Liver (tissue), 9 donors: ENCODE data around the gene KIAA0930. TPM values are rescaled to one million over a fixed set of nuclear protein-coding genes. Genes with fewer than 3 reads are reported as not detected.
"Not testable (repeated sequence)": the region's sequence is repeated elsewhere in the genome, so short reads cannot be mapped to it uniquely, and the experiment has no call there.

ENCODE experiments used
- DNase-seq: peaks from one replicate; pipeline ENCODE4 v3.0.0-alpha.2; 2017; ENCODE audit warnings: low spot score
- H3K27ac ChIP-seq, 2 donors: one replicate each; pipeline ENCODE4 v1.7.0; 2013; ENCODE audit warnings: inconsistent platforms in 2 of 2, low read length in 2 of 2, control low read depth in 1 of 2, low read depth in 1 of 2, mild to moderate bottlenecking in 1 of 2
- H3K27me3 ChIP-seq, 4 donors: one replicate each; pipeline versions ENCODE4 v1.6.1 to v1.7.0; 2013; ENCODE audit warnings: low read length in 3 of 4, inconsistent platforms in 1 of 4, mild to moderate bottlenecking in 1 of 4, moderate library complexity in 1 of 4; ENCODE audit not compliant: control insufficient read depth in 4 of 4, insufficient read depth in 4 of 4
- H3K36me3 ChIP-seq, 4 donors: one replicate each; pipeline versions ENCODE4 v1.6.1 to v1.7.0; 2013; ENCODE audit warnings: low read length in 3 of 4, mild to moderate bottlenecking in 3 of 4, low read depth in 1 of 4, moderate library complexity in 1 of 4; ENCODE audit not compliant: control insufficient read depth in 4 of 4, insufficient read depth in 3 of 4
- H3K4me1 ChIP-seq, 4 donors: one replicate each; pipeline versions ENCODE4 v1.6.1 to v1.7.0; 2013; ENCODE audit warnings: low read length in 3 of 4, mild to moderate bottlenecking in 3 of 4, moderate library complexity in 1 of 4; ENCODE audit not compliant: control insufficient read depth in 4 of 4, insufficient read depth in 4 of 4
- H3K4me3 ChIP-seq, 3 donors: one replicate each; pipeline versions ENCODE4 v1.6.1 to v1.7.0; 2013; ENCODE audit warnings: low read length in 3 of 3, control low read depth in 1 of 3, low read depth in 1 of 3, mild to moderate bottlenecking in 1 of 3
- H3K9ac ChIP-seq, 2 donors: one replicate each; pipeline ENCODE4 v1.7.0; 2013; ENCODE audit warnings: low read length in 2 of 2, mild to moderate bottlenecking in 2 of 2, moderate library complexity in 2 of 2, control low read depth in 1 of 2, low read depth in 1 of 2
- H3K9me3 ChIP-seq, 4 donors: one replicate each; pipeline versions ENCODE4 v1.6.1 to v1.7.0; 2013; ENCODE audit warnings: low read length in 3 of 4; ENCODE audit not compliant: control insufficient read depth in 4 of 4
- CTCF ChIP-seq: fragments of 150-350 bp; IDR thresholded peaks from 2 replicates; pipeline ENCODE4 v1.5.1; 2017; ENCODE audit warnings: improper control_type of control experiment, low read depth, low read length; ENCODE audit not compliant: missing input control
- EGR1 ChIP-seq, 2 donors: IDR thresholded peaks; 2 replicates each; pipeline ENCODE4 v1.6.1; 2016 to 2018; ENCODE audit warnings: antibody characterized with exemption in 2 of 2, low read depth in 2 of 2
- FOXA1 ChIP-seq: IDR thresholded peaks from 2 replicates; pipeline ENCODE4 v1.6.1; 2016; ENCODE audit warnings: antibody characterized with exemption
- FOXA2 ChIP-seq: IDR thresholded peaks from 2 replicates; pipeline ENCODE4 v1.6.1; 2016; ENCODE audit warnings: antibody characterized with exemption
- GABPA ChIP-seq, 2 donors: IDR thresholded peaks in 1 of 2; conservative IDR thresholded peaks in 1 of 2; 2 replicates each; pipeline ENCODE4 v1.6.1; 2016; ENCODE audit warnings: antibody characterized with exemption in 2 of 2, mild to moderate bottlenecking in 1 of 2, moderate library complexity in 1 of 2
- HNF4A ChIP-seq, 2 donors: conservative IDR thresholded peaks; 2 replicates each; pipeline ENCODE4 v1.6.1; 2016; ENCODE audit warnings: antibody characterized with exemption in 2 of 2, mild to moderate bottlenecking in 2 of 2
- HNF4G ChIP-seq: IDR thresholded peaks from 2 replicates; pipeline ENCODE4 v1.6.1; 2016; ENCODE audit warnings: antibody characterized with exemption
- JUND ChIP-seq, 2 donors: IDR thresholded peaks; 2 replicates each; pipeline ENCODE4 v1.6.1; 2016; ENCODE audit warnings: antibody characterized with exemption in 2 of 2
- MAX ChIP-seq: IDR thresholded peaks from 2 replicates; pipeline ENCODE4 v1.6.1; 2016; ENCODE audit warnings: antibody characterized with exemption
- RAD21 ChIP-seq, 2 donors: IDR thresholded peaks; 2 replicates each; pipeline ENCODE4 v1.6.1; 2016; ENCODE audit warnings: antibody characterized with exemption in 2 of 2, mild to moderate bottlenecking in 2 of 2
- REST ChIP-seq: IDR thresholded peaks from 2 replicates; pipeline ENCODE4 v1.6.1; 2016; ENCODE audit warnings: antibody characterized with exemption, mild to moderate bottlenecking
- RXRA ChIP-seq, 2 donors: IDR thresholded peaks; 2 replicates each; pipeline ENCODE4 v1.6.1; 2017 to 2018; ENCODE audit warnings: antibody characterized with exemption in 2 of 2, mild to moderate bottlenecking in 1 of 2
- SP1 ChIP-seq: IDR thresholded peaks from 2 replicates; pipeline ENCODE4 v1.6.1; 2018; ENCODE audit warnings: antibody characterized with exemption, mild to moderate bottlenecking
- TAF1 ChIP-seq: conservative IDR thresholded peaks from 2 replicates; pipeline ENCODE4 v1.6.1; 2016; ENCODE audit warnings: antibody characterized with exemption, mild to moderate bottlenecking
- YY1 ChIP-seq: IDR thresholded peaks from 2 replicates; pipeline ENCODE4 v1.6.1; 2016; ENCODE audit warnings: antibody characterized with exemption, mild to moderate bottlenecking
- ZBTB33 ChIP-seq: IDR thresholded peaks from 2 replicates; pipeline ENCODE4 v1.6.1; 2016; ENCODE audit warnings: antibody characterized with exemption
- WGBS: extraction: QIAGEN DNeasy Blood & Tissue Kit; methylation state at CpG from one replicate; pipeline ENCODE4 v1.1.7; 2013; 5-methylcytosine and 5-hydroxymethylcytosine counted together
- polyA plus RNA-seq, 2 donors: library from polyadenylated mRNA; stranded (reverse) in 1 of 2; unstranded in 1 of 2; fragments of 200-250 nt in 1 of 2; fragments of >200 nt in 1 of 2; fragmentation: Nextera tagmentation in 1 of 2; extraction: Ambion mirVana in 1 of 2; gene quantifications; one replicate each; pipeline versions ENCODE4 v1.2.1 to v1.2.3, GENCODE V29; 2013 to 2015
- total RNA-seq, 2 donors: library from RNA; depleted of rRNA; stranded (reverse); fragments of >200 nt; gene quantifications; one replicate each; pipeline ENCODE4 v1.2.3, GENCODE V29; 2014
- donor health status: healthy.
- donor health status: healthy.
- donor health status: healthy.
- donor health status: healthy.
- donor health status: healthy.

The KIAA0930 gene
- total and polyA plus RNA-seq, 4 donors: 6.1 to 30.0 (median 17.6) TPM

DNA sequence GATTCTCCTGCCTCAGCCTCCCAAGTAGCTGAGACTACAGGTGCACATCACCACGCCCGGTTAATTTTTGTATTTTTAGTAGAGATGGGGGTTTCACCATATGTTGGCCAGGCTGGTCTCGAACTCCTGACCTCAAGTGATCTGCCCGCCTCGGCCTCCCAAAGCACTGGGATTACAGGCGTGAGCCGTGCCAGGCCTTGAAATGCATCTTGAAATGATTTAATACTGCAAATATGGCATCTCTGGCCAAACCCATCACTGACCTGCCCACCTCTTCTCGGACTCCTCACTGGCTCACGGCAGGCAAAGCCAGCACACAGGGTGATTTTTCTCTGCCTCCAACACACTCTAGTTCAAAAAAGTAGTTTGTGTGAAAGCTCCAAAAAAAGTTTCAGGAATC is 48.9 kb downstream of the KIAA0930 start:
- H3K27me3 ChIP-seq, H3K4me3 ChIP-seq, H3K9me3 ChIP-seq, H3K27ac ChIP-seq, H3K9ac ChIP-seq, DNase-seq, H3K4me1 ChIP-seq: not testable (repeated sequence)
- peaks cover 0 to 20% (median 7%) of the 10 kb centered on the region in 4 donors for H3K36me3 ChIP-seq
- WGBS: 95% methylated on average over 9 of the region's 9 CpGs

GRCh38 chr22:45190202-45190872 is 50.4 kb downstream of the KIAA0930 start:
- WGBS: 84% methylated on average over 4 of the region's 4 CpGs
- Histone ChIP-seq H3K9me3 (no peaks in the 10 kb centered on the region), H3K27me3 (no peaks in the 10 kb centered on the region), H3K4me1 (no peaks in the 10 kb centered on the region), H3K27ac (no peak overlapping the region), H3K9ac (no peak overlapping the region), H3K4me3 (no peak overlapping the region), H3K36me3 (peaks cover 4 to 19% (median 7%) of the 10 kb centered on the region in 4 donors)
- no peak for TF ChIP-seq JUND (IDR thresholded peaks at IDR 0.05)
- DNase-seq: no peak

DNA sequence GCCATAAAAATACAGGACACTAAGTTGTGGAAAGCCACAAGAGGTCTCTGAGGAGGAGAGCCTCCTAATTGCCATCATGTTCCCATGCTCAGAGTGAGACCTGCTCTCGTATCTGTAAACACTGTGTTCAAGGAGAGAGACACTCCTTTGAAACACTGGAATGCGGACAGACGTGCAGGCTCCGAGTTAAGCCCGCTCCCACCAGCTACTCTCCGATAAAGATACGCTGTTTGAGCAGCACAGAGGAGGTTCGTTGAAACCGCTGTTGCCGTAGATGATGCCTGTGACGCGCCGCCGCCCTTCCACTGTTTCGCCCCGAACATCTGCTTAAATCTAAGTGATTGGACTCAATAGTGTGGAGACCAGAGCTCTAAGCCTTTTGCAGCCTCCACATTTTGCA is 51.9 kb downstream of the KIAA0930 start:
- Histone ChIP-seq H3K36me3 (peaks cover 10 to 27% (median 16%) of the 10 kb centered on the region in 4 donors), H3K9me3 (no peaks in the 10 kb centered on the region), H3K9ac (no peak overlapping the region), H3K27me3 (no peaks in the 10 kb centered on the region), H3K4me3 (no peak overlapping the region), H3K4me1 (no peaks in the 10 kb centered on the region), H3K27ac (no peak overlapping the region)
- no peak for DNase-seq
- 90% methylated on average over 16 of the region's 16 CpGs for WGBS
- TF ChIP-seq HNF4A (conservative IDR thresholded peaks at IDR 0.05) (no peak), YY1 (no peak)

- WGBS: 80% methylated on average over 4 of the region's 4 CpGs
- no peaks in the 10 kb centered on the region for H3K4me1 ChIP-seq
- no peak for TF ChIP-seq FOXA2
- TF ChIP-seq JUND (IDR thresholded peaks at IDR 0.05): no peak
- no peak for TF ChIP-seq MAX
- no peak for TF ChIP-seq CTCF
- no peak for TF ChIP-seq SP1
- no peak for TF ChIP-seq HNF4G
- no peak for TF ChIP-seq RXRA (IDR thresholded peaks at IDR 0.05)
- no peak for TF ChIP-seq HNF4A (conservative IDR thresholded peaks at IDR 0.05)
- no peak for TF ChIP-seq EGR1 (IDR thresholded peaks at IDR 0.05; ENCODE audit: low read depth in 2 of 2)
- TF ChIP-seq FOXA1: no peak
- TF ChIP-seq REST: no peak
- TF ChIP-seq RAD21 (IDR thresholded peaks at IDR 0.05): no peak
- no peak for TF ChIP-seq TAF1
- TF ChIP-seq ZBTB33: no peak
- no peak for TF ChIP-seq GABPA (IDR thresholded peaks at IDR 0.05 in 1 of 2, conservative IDR thresholded peaks at IDR 0.05 in 1 of 2)
- TF ChIP-seq YY1: no peak
- H3K27ac ChIP-seq: no peak overlapping the region
- H3K4me3 ChIP-seq: no peak overlapping the region
- no peaks in the 10 kb centered on the region for H3K27me3 ChIP-seq
- no peak overlapping the region for H3K9ac ChIP-seq
- DNase-seq: no peak
- no peaks in the 10 kb centered on the region for H3K9me3 ChIP-seq
- peaks cover 12 to 32% (median 20%) of the 10 kb centered on the region in 4 donors for H3K36me3 ChIP-seq
These were observed 52.8 kb downstream of the KIAA0930 start for GRCh38 chr22:45187891-45188290.
